Esophagus (tissue), 2 donors: Measurements from ENCODE around the gene USP26. TPM values are rescaled to one million over a fixed set of nuclear protein-coding genes. Genes with fewer than 3 reads are reported as not detected.
"Not testable (repeated sequence)": the region's sequence is repeated elsewhere in the genome, so short reads cannot be mapped to it uniquely, and the experiment has no call there.

Source experiments
- H3K27ac ChIP-seq, 2 donors: one replicate each; pipeline ENCODE4 v1.5.1; 2013; ENCODE audit warnings: low read depth in 2 of 2, mild to moderate bottlenecking in 2 of 2, inconsistent platforms in 1 of 2, low read length in 1 of 2, moderate library complexity in 1 of 2
- H3K27me3 ChIP-seq, 2 donors: one replicate each; pipeline ENCODE4 v1.6.1; 2013; ENCODE audit warnings: low read length in 2 of 2, control low read depth in 1 of 2, mild to moderate bottlenecking in 1 of 2; ENCODE audit not compliant: insufficient read depth in 2 of 2, control insufficient read depth in 1 of 2
- H3K36me3 ChIP-seq, 2 donors: one replicate each; pipeline ENCODE4 v1.6.1; 2013; ENCODE audit warnings: low read length in 1 of 2; ENCODE audit not compliant: control insufficient read depth in 2 of 2, insufficient read depth in 2 of 2
- H3K4me1 ChIP-seq, 2 donors: one replicate each; pipeline ENCODE4 v1.6.1; 2013; ENCODE audit warnings: low read length in 1 of 2; ENCODE audit not compliant: control insufficient read depth in 2 of 2, insufficient read depth in 2 of 2
- H3K4me3 ChIP-seq, 2 donors: one replicate each; pipeline ENCODE4 v1.5.1; 2013; ENCODE audit warnings: low read length in 2 of 2, mild to moderate bottlenecking in 2 of 2, low read depth in 1 of 2, moderate library complexity in 1 of 2
- H3K9me3 ChIP-seq, 2 donors: one replicate each; pipeline ENCODE4 v1.6.1; 2013; ENCODE audit warnings: mild to moderate bottlenecking in 2 of 2, low read depth in 1 of 2, low read length in 1 of 2, moderate library complexity in 1 of 2; ENCODE audit not compliant: control insufficient read depth in 2 of 2, insufficient read depth in 1 of 2
- WGBS, 2 donors: extraction: QIAGEN DNeasy Blood & Tissue Kit; methylation state at CpG; one replicate each; pipeline ENCODE4 v1.1.7; 2013; 5-methylcytosine and 5-hydroxymethylcytosine counted together
- polyA plus RNA-seq, 2 donors: library from polyadenylated mRNA; stranded (reverse); fragments of 200-250 nt; gene quantifications; one replicate each; pipeline ENCODE4 v1.2.3, GENCODE V29; 2013
- donor health status: healthy with polysubstance abuse.
- donor health status: Bipolar disorder and iron deficiency.

USP26 gene
- polyA plus RNA-seq, 2 donors = not detected

GRCh38 chrX:133077856-133078255 is 19.1 kb downstream of the USP26 start:
- not testable (repeated sequence) for H3K9me3 ChIP-seq, H3K4me1 ChIP-seq, H3K27me3 ChIP-seq, H3K4me3 ChIP-seq, H3K27ac ChIP-seq, H3K36me3 ChIP-seq
- 74 to 85% methylated on average over 4 of the region's 4 CpGs for WGBS, 2 donors

- H3K27ac ChIP-seq = no peak overlapping the region
- H3K27me3 ChIP-seq = no peaks in the 10 kb centered on the region
- no peak overlapping the region for H3K4me3 ChIP-seq
- no peaks in the 10 kb centered on the region for H3K4me1 ChIP-seq
- H3K36me3 ChIP-seq = no peaks in the 10 kb centered on the region
- H3K9me3 ChIP-seq = no peaks in the 10 kb centered on the region
Measured at GRCh38 chrX:133072566-133072965, 24.3 kb downstream of the USP26 start.

- no peaks in the 10 kb centered on the region for H3K27me3 ChIP-seq
- H3K9me3 ChIP-seq = no peaks in the 10 kb centered on the region
- H3K4me1 ChIP-seq = no peaks in the 10 kb centered on the region
- H3K4me3 ChIP-seq = no peak overlapping the region
- no peaks in the 10 kb centered on the region for H3K36me3 ChIP-seq
- WGBS, 2 donors = 83 to 93% methylated on average over 2 of the region's 2 CpGs
- H3K27ac ChIP-seq = no peak overlapping the region
Measured at GRCh38 chrX:133068461-133068860, 28.4 kb downstream of the USP26 start.

DNA sequence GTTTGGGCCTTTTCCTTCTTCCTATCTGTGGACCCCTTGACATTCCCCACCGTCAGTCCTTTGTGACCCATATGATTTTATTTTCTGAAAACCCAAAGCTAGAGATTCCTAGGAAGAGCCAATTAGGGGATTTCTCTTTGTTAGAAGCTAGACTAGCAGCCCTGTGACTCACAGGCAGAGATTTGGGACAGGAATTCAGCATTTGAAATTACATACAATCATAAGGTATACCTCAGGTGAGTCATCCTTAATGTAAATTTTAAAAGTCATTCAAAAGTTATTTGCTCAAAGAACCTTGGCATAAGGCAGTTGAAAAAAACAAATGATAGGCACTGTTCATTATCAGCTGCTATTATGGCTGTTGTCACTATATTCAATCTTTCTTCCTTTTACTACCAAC is 40.6 kb downstream of the USP26 start:
- Histone ChIP-seq H3K27me3 (peaks cover 0 to 3% of the 10 kb centered on the region in 2 donors), H3K4me1 (no peaks in the 10 kb centered on the region), H3K27ac (no peak overlapping the region), H3K4me3 (no peak overlapping the region), H3K9me3 (no peaks in the 10 kb centered on the region), H3K36me3 (no peaks in the 10 kb centered on the region)
- 60% methylated on average over 1 of the region's 1 CpG for WGBS, 2 donors

DNA sequence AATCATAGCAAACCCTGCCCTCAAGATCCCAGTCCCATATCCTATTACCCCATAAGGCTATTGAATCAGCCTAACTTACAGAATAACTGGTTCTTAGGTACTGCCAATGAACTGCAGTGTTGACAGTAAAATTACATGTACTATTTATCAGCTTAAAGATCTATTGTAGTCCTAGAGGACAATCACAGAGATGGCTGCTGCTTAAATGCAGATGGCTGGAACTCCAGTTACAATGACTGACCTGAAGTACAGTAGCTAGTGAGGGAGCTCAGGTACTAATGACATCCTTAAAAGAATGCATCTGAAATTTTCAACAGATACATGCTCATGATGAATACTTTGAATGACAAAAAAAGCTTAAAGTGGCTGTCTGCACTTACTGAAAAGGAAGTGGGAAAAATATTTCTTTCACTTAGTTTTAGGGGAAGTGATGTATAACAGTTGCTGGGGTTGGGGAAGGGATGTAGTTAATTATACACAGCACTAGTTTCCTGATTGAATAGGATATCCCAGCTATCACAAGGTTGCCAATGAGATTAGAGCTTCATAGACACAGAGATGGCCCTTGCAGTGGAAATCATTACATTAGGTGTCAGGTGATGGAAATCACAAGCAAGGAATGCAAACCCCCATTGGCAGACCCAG is 42.0 kb downstream of the USP26 start:
- peaks cover 0 to 3% of the 10 kb centered on the region in 2 donors for H3K27me3 ChIP-seq
- H3K9me3 ChIP-seq = no peaks in the 10 kb centered on the region
- H3K4me1 ChIP-seq = no peaks in the 10 kb centered on the region
- H3K4me3 ChIP-seq = no peak overlapping the region
- no peak overlapping the region for H3K27ac ChIP-seq
- no peaks in the 10 kb centered on the region for H3K36me3 ChIP-seq

- Histone ChIP-seq H3K4me1 (no peaks in the 10 kb centered on the region), H3K27me3 (peaks cover 0 to 3% of the 10 kb centered on the region in 2 donors), H3K4me3 (no peak overlapping the region), H3K36me3 (no peaks in the 10 kb centered on the region), H3K27ac (no peak overlapping the region), H3K9me3 (no peaks in the 10 kb centered on the region)
- WGBS, 2 donors = 45 to 56% methylated on average over 3 of the region's 3 CpGs
Measured at GRCh38 chrX:133053861-133054598, 42.9 kb downstream of the USP26 start.

GRCh38 chrX:133048751-133049150 is 48.2 kb downstream of the USP26 start:
- 92 to 93% methylated on average over 4 of the region's 5 CpGs for WGBS, 2 donors

GRCh38 chrX:133046601-133047000 is 50.3 kb downstream of the USP26 start:
- Histone ChIP-seq H3K4me1 (no peaks in the 10 kb centered on the region), H3K27ac (no peak overlapping the region), H3K4me3 (no peak overlapping the region), H3K36me3 (no peaks in the 10 kb centered on the region), H3K9me3 (no peaks in the 10 kb centered on the region), H3K27me3 (no peaks in the 10 kb centered on the region)
- WGBS, 2 donors = 54 to 94% methylated on average over 1 of the region's 1 CpG

More at GRCh38 chrX:133048751-133049150, 48.2 kb downstream of the USP26 start:
- Histone ChIP-seq H3K27me3 (peaks cover 0 to 3% of the 10 kb centered on the region in 2 donors), H3K36me3 (no peaks in the 10 kb centered on the region), H3K4me3 (no peak overlapping the region), H3K4me1 (no peaks in the 10 kb centered on the region), H3K9me3 (no peaks in the 10 kb centered on the region), H3K27ac (no peak overlapping the region)

DNA sequence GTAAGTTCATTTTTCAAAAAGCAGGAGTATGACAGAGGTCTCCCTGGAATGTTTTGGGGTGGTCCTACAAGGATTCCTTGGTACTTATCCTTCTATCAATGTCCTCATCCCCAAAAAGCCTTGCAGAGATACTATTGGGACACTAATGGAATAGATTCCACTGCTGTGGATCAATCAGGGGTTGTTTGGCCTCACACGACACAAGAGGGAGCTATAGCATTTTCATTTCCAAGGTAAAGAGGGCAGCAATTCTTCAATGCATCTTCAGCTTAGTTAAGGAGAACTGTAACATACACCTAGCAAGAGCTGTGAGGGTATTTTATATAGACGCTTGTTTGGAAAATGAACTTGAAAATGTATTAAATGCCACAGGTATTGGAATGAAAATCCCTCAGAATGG is 50.9 kb downstream of the USP26 start:
- Histone ChIP-seq H3K27me3 (no peaks in the 10 kb centered on the region), H3K9me3 (no peaks in the 10 kb centered on the region), H3K27ac (no peak overlapping the region), H3K36me3 (no peaks in the 10 kb centered on the region), H3K4me1 (no peaks in the 10 kb centered on the region), H3K4me3 (no peak overlapping the region)
- 38 to 44% methylated on average over 2 of the region's 2 CpGs for WGBS, 2 donors
